B cell (primary cell): ENCODE data around the gene SLC2A13.

ENCODE experiments used
- EZH2 ChIP-seq: IDR thresholded peaks from 2 replicates; pipeline ENCODE4 v1.6.1; 2012; ENCODE audit warnings: borderline replicate concordance, low read depth, mild to moderate bottlenecking, moderate library complexity, low read length; ENCODE audit not compliant: insufficient read depth, poor library complexity, severe bottlenecking
- TF ChIP-seq, protein P1 (sequence below): fragments of 200-600 bp; IDR thresholded peaks from one replicate; pipeline ENCODE4 v1.8.0; 2022; ENCODE audit warnings: antibody characterized with exemption, mild to moderate bottlenecking

DNA sequence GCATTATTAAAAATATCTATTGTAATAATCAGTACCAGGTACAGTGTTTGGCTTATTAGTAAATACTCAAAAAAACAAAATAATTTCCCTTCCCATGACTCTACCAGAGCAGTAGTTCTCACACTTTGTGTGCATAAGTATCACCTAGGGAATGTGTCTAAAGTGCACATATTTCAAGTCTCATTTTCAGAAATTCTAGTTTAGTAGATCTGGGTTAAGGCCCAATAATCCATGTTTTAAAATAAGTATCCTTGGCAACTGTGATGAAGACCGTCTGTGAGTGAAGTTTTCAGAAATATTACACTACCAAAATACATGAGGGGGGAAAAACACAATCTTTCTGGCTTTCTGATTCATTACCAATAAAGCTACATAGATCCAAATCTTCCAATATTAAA is 237.6 kb downstream of the SLC2A13 start:
- TF ChIP-seq, protein P1, sequence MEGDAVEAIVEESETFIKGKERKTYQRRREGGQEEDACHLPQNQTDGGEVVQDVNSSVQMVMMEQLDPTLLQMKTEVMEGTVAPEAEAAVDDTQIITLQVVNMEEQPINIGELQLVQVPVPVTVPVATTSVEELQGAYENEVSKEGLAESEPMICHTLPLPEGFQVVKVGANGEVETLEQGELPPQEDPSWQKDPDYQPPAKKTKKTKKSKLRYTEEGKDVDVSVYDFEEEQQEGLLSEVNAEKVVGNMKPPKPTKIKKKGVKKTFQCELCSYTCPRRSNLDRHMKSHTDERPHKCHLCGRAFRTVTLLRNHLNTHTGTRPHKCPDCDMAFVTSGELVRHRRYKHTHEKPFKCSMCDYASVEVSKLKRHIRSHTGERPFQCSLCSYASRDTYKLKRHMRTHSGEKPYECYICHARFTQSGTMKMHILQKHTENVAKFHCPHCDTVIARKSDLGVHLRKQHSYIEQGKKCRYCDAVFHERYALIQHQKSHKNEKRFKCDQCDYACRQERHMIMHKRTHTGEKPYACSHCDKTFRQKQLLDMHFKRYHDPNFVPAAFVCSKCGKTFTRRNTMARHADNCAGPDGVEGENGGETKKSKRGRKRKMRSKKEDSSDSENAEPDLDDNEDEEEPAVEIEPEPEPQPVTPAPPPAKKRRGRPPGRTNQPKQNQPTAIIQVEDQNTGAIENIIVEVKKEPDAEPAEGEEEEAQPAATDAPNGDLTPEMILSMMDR: no peak
- no peak for TF ChIP-seq EZH2
